Activated CD8-positive, alpha-beta memory T cell treated with anti-CD3 and anti-CD28 coated beads, Interleukin-2, amount 10 ng/mL, durations not matched to agents 7 days and 5 days (primary cell): ENCODE measurements around the gene SLC26A9. TPM values are rescaled to one million over a fixed set of nuclear protein-coding genes. Genes with fewer than 3 reads are reported as not detected.
"Not testable (repeated sequence)": the region's sequence is repeated elsewhere in the genome, so short reads cannot be mapped to it uniquely, and the experiment has no call there.

Source experiments
- ATAC-seq: fragments of 150-1000 bp; cut with Tn5 transposase; one replicate; pipeline ENCODE4 v1.10.0; 2021; ENCODE audit warnings: moderate library complexity
- CTCF ChIA-PET: fragments of 350-600 bp; sonication (Branson Sonifier 250); formaldehyde crosslinking; loops from one replicate; lab custom pipeline; 2021; ENCODE audit warnings: antibody characterized with exemption; lab: Charles Lee
- DNase-seq: peaks from one replicate; pipeline ENCODE4 v3.0.0-alpha.2; 2020
- H3K27ac Mint-ChIP-seq: one replicate; pipeline ENCODE4 v1.8.0; 2021; ENCODE audit warnings: mild to moderate bottlenecking, mixed read lengths
- H3K27me3 Mint-ChIP-seq: one replicate; pipeline ENCODE4 v1.8.0; 2021; ENCODE audit warnings: mixed read lengths
- H3K36me3 Mint-ChIP-seq: one replicate; pipeline ENCODE4 v1.8.0; 2021; ENCODE audit warnings: mild to moderate bottlenecking, mixed read lengths
- H3K4me1 Mint-ChIP-seq: one replicate; pipeline ENCODE4 v1.8.0; 2021; ENCODE audit warnings: mixed read lengths
- H3K4me3 Mint-ChIP-seq: one replicate; pipeline ENCODE4 v1.8.0; 2021; ENCODE audit warnings: mild to moderate bottlenecking, moderate library complexity, mixed read lengths
- H3K9me3 Mint-ChIP-seq: one replicate; pipeline ENCODE4 v1.8.0; 2022; ENCODE audit warnings: low read depth, mixed read lengths
- total RNA-seq, 2 experiments: library from RNA; stranded (reverse); gene quantifications; one replicate each; pipeline ENCODE4 v1.2.3, GENCODE V29; 2021

SLC26A9 gene
- total RNA-seq, 2 experiments from 2014 or later = not detected

DNA sequence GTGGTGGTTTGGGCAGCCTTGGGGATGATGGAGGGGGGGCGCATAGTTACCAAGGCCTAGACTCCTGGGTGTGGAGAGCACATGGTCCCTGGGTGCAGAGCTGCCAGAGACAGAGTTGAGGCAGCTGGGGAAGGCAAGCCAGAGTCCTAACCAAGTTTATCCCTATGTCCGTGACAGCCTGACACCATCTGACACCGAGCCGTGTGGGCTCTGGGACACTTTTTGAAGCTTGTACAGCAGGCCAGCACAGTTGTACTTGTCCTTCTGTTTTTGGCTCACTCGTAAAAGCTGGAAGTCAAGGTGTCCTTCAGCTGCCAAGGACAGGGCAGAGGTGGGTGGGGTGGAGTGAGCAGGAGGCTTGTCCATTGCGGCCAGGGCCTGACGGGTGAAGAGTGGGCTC, 28.5 kb downstream of the SLC26A9 start:
- no peak for ATAC-seq
- no peak overlapping the region for H3K4me3 Mint-ChIP-seq
- peaks cover 6% of the 10 kb centered on the region for H3K4me1 Mint-ChIP-seq
- H3K27me3 Mint-ChIP-seq = peaks cover 12% of the 10 kb centered on the region
- CTCF ChIA-PET = interaction anchor here (11.1 kb wide), 1 partner anchor 64 kb away, joined by 129 read pairs; no protein-coding TSS in a partner anchor
- no peaks in the 10 kb centered on the region for H3K9me3 Mint-ChIP-seq
- DNase-seq = peak; percentile 14
- no peak overlapping the region for H3K27ac Mint-ChIP-seq
- H3K36me3 Mint-ChIP-seq = no peaks in the 10 kb centered on the region

DNA sequence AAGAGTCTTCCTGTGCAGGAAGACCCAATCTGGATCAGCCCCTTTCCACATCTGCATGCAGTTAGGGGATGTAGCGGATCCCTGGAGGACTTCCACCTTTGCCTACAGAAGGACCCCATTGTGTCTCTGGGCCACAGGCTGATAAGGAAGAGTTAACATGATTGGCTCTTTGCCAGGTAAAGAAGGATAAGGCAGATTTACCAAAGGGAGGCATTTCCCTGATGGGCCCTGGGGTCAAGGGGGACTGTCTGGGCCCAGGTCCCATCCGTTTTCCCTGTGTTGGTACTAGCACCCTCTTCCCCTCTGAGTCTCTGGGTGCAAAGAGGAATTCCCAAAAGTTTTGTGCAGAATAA, 29.1 kb downstream of the SLC26A9 start:
- no peaks in the 10 kb centered on the region for H3K9me3 Mint-ChIP-seq
- CTCF ChIA-PET = interaction anchor here (11.1 kb wide), 1 partner anchor 65 kb away, joined by 129 read pairs; no protein-coding TSS in a partner anchor
- peak; percentile 15 for DNase-seq

DNA sequence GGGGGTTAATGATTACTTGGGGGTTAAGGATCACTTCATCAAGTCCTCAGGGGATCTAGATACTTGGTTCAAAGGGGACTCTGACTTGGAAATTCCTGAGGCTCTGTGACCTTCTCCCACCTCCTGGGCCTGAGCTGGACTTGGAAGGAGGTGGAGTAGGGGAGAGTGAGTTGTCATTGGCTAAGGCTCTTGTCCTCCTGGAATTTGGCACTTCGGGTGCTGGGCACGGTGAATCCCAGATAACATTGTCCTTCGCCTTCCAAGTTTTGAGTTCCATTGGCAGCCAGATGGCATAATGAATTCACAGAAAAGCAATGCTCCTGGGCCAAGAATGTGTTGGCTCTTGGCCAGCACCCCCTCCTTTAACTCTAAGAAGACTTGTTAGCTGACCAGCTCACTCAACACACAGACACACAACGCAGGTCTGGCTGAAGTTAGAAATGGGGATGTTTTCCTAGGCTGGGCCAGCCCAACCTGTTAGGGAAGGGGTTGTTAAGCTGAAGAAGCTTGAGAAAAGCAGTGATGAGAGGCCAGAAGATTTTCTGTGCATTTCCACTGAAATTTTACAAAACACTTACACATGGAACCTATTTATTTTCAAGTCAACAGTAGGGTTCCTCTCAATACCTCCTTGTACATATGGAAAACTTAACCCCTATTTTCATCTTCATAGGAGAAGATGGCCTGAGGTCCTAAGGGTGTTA, 29.7 kb downstream of the SLC26A9 start:
- Mint-ChIP-seq H3K27ac (no peak overlapping the region), H3K4me1 (peaks cover 6% of the 10 kb centered on the region), H3K36me3 (no peaks in the 10 kb centered on the region), H3K4me3 (no peak overlapping the region), H3K9me3 (no peaks in the 10 kb centered on the region), H3K27me3 (peaks cover 17% of the 10 kb centered on the region)
- ATAC-seq (no peak), DNase-seq (peak; percentile 9)
- CTCF ChIA-PET = interaction anchor here (11.1 kb wide), 1 partner anchor 65 kb away, joined by 129 read pairs; no protein-coding TSS in a partner anchor

More for the DNA sequence above, 29.1 kb downstream of the SLC26A9 start:
- Mint-ChIP-seq H3K27me3 (peaks cover 15% of the 10 kb centered on the region), H3K27ac (no peak overlapping the region), H3K4me3 (no peak overlapping the region), H3K4me1 (peaks cover 6% of the 10 kb centered on the region), H3K36me3 (no peaks in the 10 kb centered on the region)
- ATAC-seq = no peak

GRCh38 chr1:205907794-205908193, 35.5 kb downstream of the SLC26A9 start:
- Mint-ChIP-seq H3K9me3 (no peaks in the 10 kb centered on the region), H3K4me3 (no peak overlapping the region), H3K27ac (no peak overlapping the region), H3K36me3 (no peaks in the 10 kb centered on the region), H3K4me1 (no peaks in the 10 kb centered on the region), H3K27me3 (peaks cover 30% of the 10 kb centered on the region)
- DNase-seq (no peak), ATAC-seq (no peak)
- CTCF ChIA-PET = interaction anchor here (1.0 to 2.2 kb wide), 7 partner anchors 11 to 250 kb away, joined by 3 to 10 read pairs (median 5); no protein-coding TSS in a partner anchor

- H3K9me3 Mint-ChIP-seq, H3K36me3 Mint-ChIP-seq, H3K4me1 Mint-ChIP-seq, H3K4me3 Mint-ChIP-seq, CTCF ChIA-PET, DNase-seq, H3K27ac Mint-ChIP-seq, ATAC-seq: not testable (repeated sequence)
- peaks cover 46% of the 10 kb centered on the region for H3K27me3 Mint-ChIP-seq
Observed at GRCh38 chr1:205905095-205905494, 38.2 kb downstream of the SLC26A9 start.

- peaks cover 5% of the 10 kb centered on the region for H3K36me3 Mint-ChIP-seq
- CTCF ChIA-PET = interaction anchor here (1.2 to 2.9 kb wide), 2 partner anchors 22 to 104 kb away, joined by 3 to 10 read pairs; no protein-coding TSS in a partner anchor
- H3K4me3 Mint-ChIP-seq = no peak overlapping the region
- H3K27me3 Mint-ChIP-seq = peaks cover 28% of the 10 kb centered on the region
- peaks cover 2% of the 10 kb centered on the region for H3K4me1 Mint-ChIP-seq
- DNase-seq (no peak), ATAC-seq (no peak)
- no peak overlapping the region for H3K27ac Mint-ChIP-seq
- peaks cover 17% of the 10 kb centered on the region for H3K9me3 Mint-ChIP-seq
Observed at GRCh38 chr1:205896351-205896750, 46.9 kb downstream of the SLC26A9 start.

DNA sequence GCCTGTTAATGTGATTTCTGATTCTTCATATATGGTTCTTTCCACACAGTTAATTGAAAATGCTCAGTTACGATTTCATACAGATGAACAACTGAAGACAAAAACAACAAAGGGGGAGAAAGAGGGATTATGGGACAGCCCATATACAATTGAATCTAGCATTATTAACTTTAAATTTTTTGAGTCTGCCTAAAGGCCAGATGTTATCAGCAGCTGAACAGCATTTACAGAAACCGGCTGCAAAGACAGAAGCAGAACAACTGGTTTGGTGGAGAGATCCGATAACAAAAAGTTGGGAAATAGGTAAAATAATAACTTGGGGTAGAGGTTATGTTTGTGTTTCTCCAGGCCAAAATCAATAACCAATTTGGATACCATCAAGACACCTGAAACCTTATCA, 49.1 kb downstream of the SLC26A9 start:
- H3K27ac Mint-ChIP-seq, CTCF ChIA-PET, H3K4me3 Mint-ChIP-seq: not testable (repeated sequence)

DNA sequence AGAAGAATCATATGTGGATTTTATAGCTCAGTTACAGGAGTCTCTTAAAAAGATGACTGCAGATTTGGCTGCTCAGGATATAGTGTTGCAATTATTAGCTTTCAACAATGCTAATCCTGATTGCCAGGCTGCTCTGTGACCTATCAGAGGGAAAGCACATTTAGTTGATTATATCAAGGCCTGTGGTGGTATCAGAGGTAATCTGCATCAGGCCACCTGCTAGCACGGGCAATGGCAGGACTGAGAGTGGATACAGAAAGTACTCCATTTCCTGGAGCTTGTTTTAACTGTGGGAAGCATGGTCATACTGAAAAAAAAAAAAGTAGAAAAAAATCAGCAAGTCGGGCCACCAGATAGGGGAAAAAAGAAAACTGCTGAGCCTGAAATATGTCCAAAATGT, 51.1 kb downstream of the SLC26A9 start:
- ATAC-seq = not testable (repeated sequence)
- CTCF ChIA-PET = interaction anchor here (1.2 to 1.6 kb wide), 2 partner anchors 33 to 100 kb away, joined by 3 read pairs; no protein-coding TSS in a partner anchor

More for the DNA sequence above, 49.1 kb downstream of the SLC26A9 start:
- H3K36me3 Mint-ChIP-seq, DNase-seq, H3K4me1 Mint-ChIP-seq, ATAC-seq: not testable (repeated sequence)
- H3K9me3 Mint-ChIP-seq = peaks cover 22% of the 10 kb centered on the region
- H3K27me3 Mint-ChIP-seq = peaks cover 29% of the 10 kb centered on the region

GRCh38 chr1:205891481-205891880, 51.8 kb downstream of the SLC26A9 start:
- DNase-seq, H3K4me1 Mint-ChIP-seq, ATAC-seq, H3K4me3 Mint-ChIP-seq, H3K27ac Mint-ChIP-seq, H3K36me3 Mint-ChIP-seq, H3K9me3 Mint-ChIP-seq: not testable (repeated sequence)
- peaks cover 27% of the 10 kb centered on the region for H3K27me3 Mint-ChIP-seq
- CTCF ChIA-PET = interaction anchor here (1.6 kb wide), 1 partner anchor 33 kb away, joined by 3 read pairs; no protein-coding TSS in a partner anchor

More for the DNA sequence above, 51.1 kb downstream of the SLC26A9 start:
- H3K27ac Mint-ChIP-seq, H3K4me3 Mint-ChIP-seq, H3K36me3 Mint-ChIP-seq, H3K4me1 Mint-ChIP-seq, DNase-seq: not testable (repeated sequence)
- Mint-ChIP-seq H3K9me3 (peaks cover 14% of the 10 kb centered on the region), H3K27me3 (peaks cover 28% of the 10 kb centered on the region)

DNA sequence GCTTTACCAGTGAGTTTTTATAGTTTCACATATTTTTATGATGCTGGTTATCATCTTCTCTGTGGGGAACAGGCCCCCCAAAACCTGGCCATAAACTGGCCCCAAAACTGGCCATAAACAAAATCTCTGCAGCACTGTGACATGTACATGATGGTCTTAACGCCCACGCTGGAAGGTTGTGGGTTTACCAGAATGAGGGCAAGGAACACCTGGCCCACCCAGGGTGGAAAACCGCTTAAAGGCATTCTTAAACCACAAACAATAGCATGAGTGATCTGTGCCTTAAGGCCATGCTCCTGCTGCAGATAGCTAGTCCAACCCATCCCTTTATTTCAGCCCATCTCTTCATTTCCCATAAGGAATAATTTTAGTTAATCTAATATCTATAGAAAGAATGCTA, 52.6 kb downstream of the SLC26A9 start:
- ATAC-seq, H3K36me3 Mint-ChIP-seq, H3K27ac Mint-ChIP-seq, H3K4me1 Mint-ChIP-seq, H3K4me3 Mint-ChIP-seq, DNase-seq, H3K9me3 Mint-ChIP-seq: not testable (repeated sequence)
- H3K27me3 Mint-ChIP-seq = peaks cover 27% of the 10 kb centered on the region
- CTCF ChIA-PET = interaction anchor here (1.6 kb wide), 1 partner anchor 32 kb away, joined by 3 read pairs; no protein-coding TSS in a partner anchor

GRCh38 chr1:205889706-205890105, 53.5 kb downstream of the SLC26A9 start:
- H3K9me3 Mint-ChIP-seq, ATAC-seq, CTCF ChIA-PET, DNase-seq, H3K4me3 Mint-ChIP-seq, H3K36me3 Mint-ChIP-seq, H3K27ac Mint-ChIP-seq, H3K4me1 Mint-ChIP-seq: not testable (repeated sequence)
- peaks cover 27% of the 10 kb centered on the region for H3K27me3 Mint-ChIP-seq

- CTCF ChIA-PET = interaction anchor here (1.0 kb wide), 1 partner anchor 79 kb away, joined by 3 read pairs; no protein-coding TSS in a partner anchor
- H3K27me3 Mint-ChIP-seq = peaks cover 27% of the 10 kb centered on the region
- not testable (repeated sequence) for H3K4me1 Mint-ChIP-seq, H3K36me3 Mint-ChIP-seq, H3K9me3 Mint-ChIP-seq, ATAC-seq, H3K27ac Mint-ChIP-seq, H3K4me3 Mint-ChIP-seq
- DNase-seq = peak; percentile 44
Observed at GRCh38 chr1:205889006-205889405, 54.2 kb downstream of the SLC26A9 start.

DNA sequence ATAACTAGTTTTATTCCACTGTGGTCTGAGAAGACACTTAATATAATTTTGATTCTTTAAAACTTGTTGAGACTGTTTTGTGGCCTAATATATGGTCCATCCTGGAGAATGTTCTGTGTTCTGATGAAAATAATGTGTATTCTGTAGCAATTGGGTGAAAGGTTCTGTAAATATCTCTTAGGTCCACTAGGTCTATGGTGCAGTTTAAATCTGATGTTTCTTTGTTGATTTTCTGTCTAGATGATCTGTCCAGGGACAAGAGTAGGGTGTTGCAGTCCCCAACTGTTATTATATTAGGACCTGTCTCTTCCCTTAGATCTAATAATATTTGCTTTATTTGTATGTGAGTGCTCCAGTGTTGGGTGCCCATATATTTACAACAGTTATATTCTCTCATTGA, 59.5 kb downstream of the SLC26A9 start:
- Mint-ChIP-seq H3K36me3 (no peaks in the 10 kb centered on the region), H3K9me3 (no peaks in the 10 kb centered on the region), H3K27ac (no peak overlapping the region), H3K4me1 (peaks cover 4% of the 10 kb centered on the region), H3K4me3 (no peak overlapping the region), H3K27me3 (peaks cover 25% of the 10 kb centered on the region)
- no peak for DNase-seq
- CTCF ChIA-PET = no interaction called here
- no peak for ATAC-seq

GRCh38 chr1:205880923-205881322, 62.3 kb downstream of the SLC26A9 start:
- Mint-ChIP-seq H3K4me3 (no peak overlapping the region), H3K4me1 (no peaks in the 10 kb centered on the region), H3K27ac (no peak overlapping the region), H3K27me3 (peaks cover 39% of the 10 kb centered on the region), H3K9me3 (no peaks in the 10 kb centered on the region), H3K36me3 (no peaks in the 10 kb centered on the region)
- CTCF ChIA-PET = interaction anchor here (0.7 kb wide), 1 partner anchor 96 kb away, joined by 6 read pairs; no protein-coding TSS in a partner anchor
- DNase-seq = no peak
- no peak for ATAC-seq
